Neural progenitor cell (in vitro differentiated cells): ENCODE measurements around the gene SIPA1L3. TPM values are rescaled to one million over a fixed set of nuclear protein-coding genes. Genes with fewer than 3 reads are reported as not detected.

Source experiments
- DNase-seq: peaks from one replicate; pipeline ENCODE4 v3.0.0-alpha.2; 2016; ENCODE audit warnings: low spot score
- H2AFZ ChIP-seq: fragments of 200-600 bp; sonication (generic); replicated peaks from 2 replicates; pipeline ENCODE4 v1.6.1; 2016; ENCODE audit warnings: antibody characterized with exemption
- H3F3A ChIP-seq: fragments of 200-600 bp; sonication (generic); 2 replicates; pipeline ENCODE4 v1.6.1; 2016; ENCODE audit warnings: antibody characterized with exemption, low read depth
- H3K27ac ChIP-seq: fragments of 200-600 bp; sonication (generic); 2 replicates; pipeline ENCODE4 v1.5.1; 2016; ENCODE audit warnings: mild to moderate bottlenecking
- H3K27me3 ChIP-seq: fragments of 200-600 bp; sonication (generic); 2 replicates; pipeline ENCODE4 v1.6.1; 2016; ENCODE audit warnings: mild to moderate bottlenecking, moderate library complexity
- H3K36me3 ChIP-seq: fragments of 200-600 bp; sonication (generic); 2 replicates; pipeline ENCODE4 v1.5.1; 2016
- H3K4me1 ChIP-seq: fragments of 200-600 bp; sonication (generic); 2 replicates; pipeline ENCODE4 v1.6.1; 2016; ENCODE audit warnings: mixed run types
- H3K4me2 ChIP-seq: fragments of 200-600 bp; sonication (generic); 2 replicates; pipeline ENCODE4 v1.6.1; 2016
- H3K4me3 ChIP-seq: fragments of 200-600 bp; sonication (generic); 2 replicates; pipeline ENCODE4 v1.5.1; 2016
- H3K79me2 ChIP-seq: fragments of 200-600 bp; sonication (generic); 2 replicates; pipeline ENCODE4 v1.6.1; 2016; ENCODE audit warnings: low read depth
- H3K9ac ChIP-seq: fragments of 200-600 bp; sonication (generic); 2 replicates; pipeline ENCODE4 v1.6.1; 2016
- H3K9me3 ChIP-seq: fragments of 200-600 bp; sonication (generic); 2 replicates; pipeline ENCODE4 v1.5.1; 2016; ENCODE audit warnings: low read depth
- H4K20me1 ChIP-seq: fragments of 200-600 bp; sonication (generic); 2 replicates; pipeline ENCODE4 v1.6.1; 2016; ENCODE audit warnings: low read depth
- H3K27ac Mint-ChIP-seq: 3 replicates; pipeline ENCODE4 v1.8.0; 2021; ENCODE audit warnings: mixed read lengths
- H3K27me3 Mint-ChIP-seq: 2 replicates; pipeline ENCODE4 v1.8.0; 2022; ENCODE audit warnings: low read depth, mild to moderate bottlenecking, inconsistent platforms, moderate library complexity, mixed read lengths; ENCODE audit not compliant: insufficient read depth
- H3K36me3 Mint-ChIP-seq: 3 replicates; pipeline ENCODE4 v1.8.0; 2021; ENCODE audit warnings: mixed read lengths
- H3K4me1 Mint-ChIP-seq: 3 replicates; pipeline ENCODE4 v1.8.0; 2021; ENCODE audit warnings: mixed read lengths
- H3K4me3 Mint-ChIP-seq: 3 replicates; pipeline ENCODE4 v1.8.0; 2021; ENCODE audit warnings: mild to moderate bottlenecking, moderate library complexity, mixed read lengths
- H3K9me3 Mint-ChIP-seq: 3 replicates; pipeline ENCODE4 v1.8.0; 2020; ENCODE audit warnings: mixed read lengths
- CTCF ChIP-seq: fragments of 200-600 bp; sonication (generic); IDR thresholded peaks from 2 replicates; pipeline ENCODE4 v1.5.1; 2017; ENCODE audit warnings: antibody characterized with exemption, mild to moderate bottlenecking
- EZH2 ChIP-seq: fragments of 200-600 bp; sonication (generic); IDR thresholded peaks from 2 replicates; pipeline ENCODE4 v1.6.1; 2017; ENCODE audit warnings: antibody characterized with exemption, mild to moderate bottlenecking, moderate library complexity
- EZH2phosphoT487 ChIP-seq: fragments of 200-600 bp; sonication (generic); IDR thresholded peaks from 2 replicates; pipeline ENCODE4 v1.6.1; 2017; ENCODE audit warnings: antibody characterized with exemption
- total RNA-seq: library from RNA; depleted of rRNA; stranded (reverse); fragments of >200 nt; gene quantifications from 2 replicates; pipeline ENCODE4 v1.2.3, GENCODE V29; 2015; ENCODE audit warnings: low replicate concordance

SIPA1L3 gene
- total RNA-seq, 1 donor from 2014 or later: 19.2 TPM

GRCh38 chr19:38194061-38194701, 287.2 kb downstream of the SIPA1L3 start:
- Histone ChIP-seq H3K4me1 (no peaks in the 10 kb centered on the region), H3K27ac (no peak overlapping the region), H4K20me1 (no peaks in the 10 kb centered on the region), H3F3A (peaks cover 9% of the 10 kb centered on the region), H3K4me2 (no peak overlapping the region), H3K27me3 (no peaks in the 10 kb centered on the region), H3K36me3 (no peaks in the 10 kb centered on the region), H3K9me3 (no peaks in the 10 kb centered on the region), H3K9ac (no peak overlapping the region), H3K4me3 (no peak overlapping the region), H3K79me2 (no peaks in the 10 kb centered on the region), H2AFZ (no peak overlapping the region)
- Mint-ChIP-seq H3K27ac (no peak overlapping the region), H3K36me3 (peaks cover 7% of the 10 kb centered on the region), H3K4me1 (peaks cover 2% of the 10 kb centered on the region), H3K4me3 (no peak overlapping the region), H3K27me3 (peaks cover 6% of the 10 kb centered on the region), H3K9me3 (no peaks in the 10 kb centered on the region)
- no peak for DNase-seq
- TF ChIP-seq EZH2 (no peak), CTCF (no peak), EZH2phosphoT487 (no peak)

DNA sequence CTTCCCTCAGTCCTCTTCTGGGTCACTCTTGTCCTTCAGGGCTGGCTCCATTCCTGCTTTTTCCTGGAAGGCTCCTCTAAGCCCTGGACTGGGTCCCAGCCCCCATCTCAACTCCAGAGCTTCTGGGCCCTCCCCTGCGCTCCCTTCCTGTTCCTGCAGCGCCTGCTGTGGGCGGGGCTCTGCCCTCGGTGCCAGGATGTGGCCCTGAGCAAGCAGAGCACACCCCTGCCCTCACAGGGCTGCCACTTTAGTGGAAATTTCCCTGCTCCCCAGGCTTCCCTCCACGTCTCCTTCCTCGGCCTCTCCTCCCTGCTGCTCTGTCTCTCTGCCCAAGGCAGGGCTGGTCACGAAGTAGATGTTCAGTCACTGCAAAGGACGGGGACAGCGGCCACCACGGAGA, 288.2 kb downstream of the SIPA1L3 start:
- TF ChIP-seq EZH2phosphoT487 (no peak), CTCF (no peak), EZH2 (no peak)
- H3K4me1 Mint-ChIP-seq: peaks cover under 1% of the 10 kb centered on the region
- Histone ChIP-seq H3K27me3 (no peaks in the 10 kb centered on the region), H3F3A (peaks cover 9% of the 10 kb centered on the region), H3K79me2 (no peaks in the 10 kb centered on the region), H3K36me3 (no peaks in the 10 kb centered on the region), H2AFZ (no peak overlapping the region), H3K9me3 (no peaks in the 10 kb centered on the region), H3K9ac (no peak overlapping the region), H3K4me1 (no peaks in the 10 kb centered on the region), H3K4me3 (no peak overlapping the region), H4K20me1 (no peaks in the 10 kb centered on the region), H3K27ac (no peak overlapping the region), H3K4me2 (no peak overlapping the region)
- H3K36me3 Mint-ChIP-seq: peaks cover 7% of the 10 kb centered on the region
- H3K27me3 Mint-ChIP-seq: peaks cover 6% of the 10 kb centered on the region
- H3K27ac Mint-ChIP-seq: no peak overlapping the region
- H3K9me3 Mint-ChIP-seq: no peaks in the 10 kb centered on the region
- no peak overlapping the region for H3K4me3 Mint-ChIP-seq
- DNase-seq: no peak

DNA sequence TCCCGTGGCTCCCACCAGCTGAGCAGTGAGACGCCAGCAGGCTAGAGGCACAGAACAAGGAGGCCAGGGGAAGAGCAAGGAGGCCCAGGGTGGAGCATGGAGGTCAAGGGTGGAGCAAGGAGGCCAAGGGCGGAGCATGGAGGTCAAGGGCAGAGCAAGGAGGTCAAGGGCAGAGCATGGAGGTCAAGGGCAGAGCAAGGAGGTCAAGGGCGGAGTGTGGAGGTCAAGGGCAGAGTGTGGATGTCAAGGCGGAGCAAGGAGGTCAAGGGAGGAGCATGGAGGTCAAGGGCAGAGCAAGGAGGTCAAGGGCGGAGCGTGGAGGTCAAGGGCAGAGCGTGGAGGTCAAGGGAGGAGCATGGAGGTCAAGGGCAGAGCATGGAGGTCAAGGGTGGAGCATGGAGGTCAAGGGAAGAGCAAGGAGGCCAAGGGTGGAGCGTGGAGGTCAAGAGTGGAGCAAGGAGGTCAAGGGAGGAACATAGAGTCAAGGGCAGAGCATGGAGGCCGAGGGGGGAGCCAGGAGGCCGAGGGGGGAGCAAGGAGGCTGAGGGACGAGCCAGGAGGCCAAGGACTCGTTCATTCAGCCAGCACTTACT, 289.3 kb downstream of the SIPA1L3 start:
- H3K27me3 Mint-ChIP-seq: peaks cover 6% of the 10 kb centered on the region
- Histone ChIP-seq H3K9me3 (no peaks in the 10 kb centered on the region), H3F3A (peaks cover 9% of the 10 kb centered on the region), H4K20me1 (no peaks in the 10 kb centered on the region), H3K27me3 (no peaks in the 10 kb centered on the region), H2AFZ (no peak overlapping the region), H3K4me2 (no peak overlapping the region), H3K79me2 (no peaks in the 10 kb centered on the region), H3K9ac (no peak overlapping the region), H3K4me3 (no peak overlapping the region), H3K4me1 (no peaks in the 10 kb centered on the region), H3K36me3 (no peaks in the 10 kb centered on the region), H3K27ac (no peak overlapping the region)
- TF ChIP-seq CTCF: no peak
- no peak for TF ChIP-seq EZH2
- TF ChIP-seq EZH2phosphoT487: no peak
- H3K27ac Mint-ChIP-seq: peak overlapping the region; percentile 74
- no peaks in the 10 kb centered on the region for H3K4me1 Mint-ChIP-seq
- peak overlapping the region; percentile 24 for H3K4me3 Mint-ChIP-seq
- no peaks in the 10 kb centered on the region for H3K9me3 Mint-ChIP-seq
- no peak for DNase-seq
- H3K36me3 Mint-ChIP-seq: peaks cover 8% of the 10 kb centered on the region
